Esophagus muscularis mucosa (tissue), 4 donors: ENCODE measurements around the gene HOTAIR. TPM values are rescaled to one million over a fixed set of nuclear protein-coding genes. Genes with fewer than 3 reads are reported as not detected.

ENCODE experiments used
- DNase-seq: peaks from one replicate; pipeline ENCODE4 v3.0.0-alpha.2; 2017; ENCODE audit errors: extremely low spot score
- H3K27ac ChIP-seq, 4 donors: fragments of 200-600 bp; sonication (generic); replicated peaks in 1 of 4; 1 replicate in 3 of 4; 2 replicates in 1 of 4; pipeline ENCODE4 v1.5.1; 2016 to 2019; ENCODE audit warnings: mild to moderate bottlenecking in 1 of 4
- H3K27me3 ChIP-seq, 4 donors: fragments of 200-600 bp; sonication (generic); one replicate each; pipeline versions ENCODE4 v1.5.1 to v1.6.0; 2016 to 2019
- H3K36me3 ChIP-seq, 4 donors: fragments of 200-600 bp; sonication (generic); one replicate each; pipeline ENCODE4 v1.5.1; 2016 to 2019
- H3K4me1 ChIP-seq, 4 donors: fragments of 200-600 bp; sonication (generic); one replicate each; pipeline ENCODE4 v1.5.1; 2016 to 2019
- H3K4me3 ChIP-seq, 4 donors: fragments of 200-600 bp; sonication (generic); 1 replicate in 2 of 4; 2 replicates in 2 of 4; pipeline ENCODE4 v1.5.1; 2016 to 2019; ENCODE audit warnings: mild to moderate bottlenecking in 4 of 4, moderate library complexity in 1 of 4
- H3K9me3 ChIP-seq, 4 donors: fragments of 200-600 bp; sonication (generic); 1 replicate in 3 of 4; 2 replicates in 1 of 4; pipeline ENCODE4 v1.5.1; 2016 to 2019
- CTCF ChIP-seq, 3 experiments: fragments of 200-600 bp in 2 of 3; fragments of 450-650 bp in 1 of 3; sonication (generic) in 2 of 3; IDR thresholded peaks; one replicate each; pipeline ENCODE4 v1.5.1; 2017 to 2019; ENCODE audit warnings: antibody characterized with exemption in 3 of 3, mild to moderate bottlenecking in 2 of 3, moderate library complexity in 1 of 3
- EP300 ChIP-seq: sonication (generic); formaldehyde crosslinking; IDR thresholded peaks from one replicate; pipeline ENCODE4 v1.6.1; 2017; ENCODE audit warnings: antibody characterized with exemption
- POLR2A ChIP-seq: fragments of 450-650 bp; IDR thresholded peaks from one replicate; pipeline ENCODE4 v1.6.1; 2017; ENCODE audit warnings: antibody characterized with exemption, moderate library complexity, mild to moderate bottlenecking, low read depth
- POLR2AphosphoS5 ChIP-seq, 2 donors: sonication (generic); formaldehyde crosslinking; IDR thresholded peaks; one replicate each; pipeline ENCODE4 v1.6.1; 2017; ENCODE audit warnings: antibody characterized with exemption in 2 of 2
- WGBS: methylation state at CpG from one replicate; pipeline ENCODE4 v1.1.5; 2018; 5-methylcytosine and 5-hydroxymethylcytosine counted together
- intact Hi-C: fragments of 100-400 bp; cut with DNase I; formaldehyde crosslinking; loops from one replicate; pipeline ENCODE4 v1.15.1; 2023
- total RNA-seq, 4 donors: library from RNA; depleted of rRNA; stranded (reverse); fragments of >200 nt; gene quantifications; one replicate each; pipeline versions ENCODE4 v1.1.0 to v1.2.1, GENCODE V29; 2016

HOTAIR gene
- total RNA-seq, 4 donors from 2014 or later = not detected

GRCh38 chr12:53928054-53928835 lies 46.5 kb downstream of the HOTAIR start:
- TF ChIP-seq EP300 (no peak), CTCF (IDR thresholded peaks at IDR 0.05) (no peak), POLR2A (no peak), POLR2AphosphoS5 (IDR thresholded peaks at IDR 0.05) (no peak)
- H3K4me3 ChIP-seq = no peak overlapping the region
- DNase-seq = peak; percentile 82
- 6% methylated on average over 25 of the region's 31 CpGs for WGBS
- intact Hi-C loops = no loop called here
- H3K27me3 ChIP-seq = peaks cover 0 to 100% (median 66%) of the 10 kb centered on the region in 4 donors
- H3K9me3 ChIP-seq = no peaks in the 10 kb centered on the region
- peaks cover 0 to 12% (median 6%) of the 10 kb centered on the region in 4 donors for H3K4me1 ChIP-seq
- H3K36me3 ChIP-seq = no peaks in the 10 kb centered on the region
- no peak overlapping the region for H3K27ac ChIP-seq

- peaks cover 0 to 12% (median 6%) of the 10 kb centered on the region in 4 donors for H3K4me1 ChIP-seq
- H3K4me3 ChIP-seq = no peak overlapping the region
- DNase-seq = no peak
- no peaks in the 10 kb centered on the region for H3K36me3 ChIP-seq
- intact Hi-C loops = no loop called here
- no peak overlapping the region for H3K27ac ChIP-seq
- no peak for TF ChIP-seq CTCF (IDR thresholded peaks at IDR 0.05)
- no peak for TF ChIP-seq POLR2A
- no peak for TF ChIP-seq EP300
- TF ChIP-seq POLR2AphosphoS5 (IDR thresholded peaks at IDR 0.05) = no peak
- H3K27me3 ChIP-seq = peaks cover 0 to 100% (median 67%) of the 10 kb centered on the region in 4 donors
- WGBS = 4% methylated on average over 33 of the region's 45 CpGs
- H3K9me3 ChIP-seq = no peaks in the 10 kb centered on the region
These were observed 47.3 kb downstream of the HOTAIR start for GRCh38 chr12:53927220-53928029.

- peaks cover 0 to 100% (median 56%) of the 10 kb centered on the region in 4 donors for H3K27me3 ChIP-seq
- WGBS = 44% methylated on average over 2 of the region's 2 CpGs
- no peak for DNase-seq
- H3K4me1 ChIP-seq = peaks cover 0 to 12% (median 6%) of the 10 kb centered on the region in 4 donors
- H3K4me3 ChIP-seq = no peak overlapping the region
- no peaks in the 10 kb centered on the region for H3K36me3 ChIP-seq
- no peak overlapping the region for H3K27ac ChIP-seq
- intact Hi-C loops = no loop called here
- no peak for TF ChIP-seq POLR2A
- no peak for TF ChIP-seq POLR2AphosphoS5 (IDR thresholded peaks at IDR 0.05)
- TF ChIP-seq CTCF (IDR thresholded peaks at IDR 0.05) = no peak
- TF ChIP-seq EP300 = no peak
- H3K9me3 ChIP-seq = no peaks in the 10 kb centered on the region
These were observed 50.0 kb downstream of the HOTAIR start for GRCh38 chr12:53924521-53925405.

GRCh38 chr12:53916788-53917655 lies 57.7 kb downstream of the HOTAIR start:
- Histone ChIP-seq H3K27ac (no peak overlapping the region), H3K27me3 (peaks cover 0 to 86% (median 8%) of the 10 kb centered on the region in 4 donors), H3K4me1 (no peaks in the 10 kb centered on the region), H3K4me3 (no peak overlapping the region), H3K36me3 (no peaks in the 10 kb centered on the region), H3K9me3 (no peaks in the 10 kb centered on the region)
- WGBS = 79% methylated on average over 5 of the region's 5 CpGs
- TF ChIP-seq EP300 = no peak
- no peak for TF ChIP-seq POLR2A
- TF ChIP-seq CTCF (IDR thresholded peaks at IDR 0.05) = no peak
- no peak for TF ChIP-seq POLR2AphosphoS5 (IDR thresholded peaks at IDR 0.05)
- intact Hi-C loops = no loop called here
- DNase-seq = no peak
